AG09309 (cell line): ENCODE measurements around the gene OASL.

ENCODE experiments used
- DNase-seq: peaks from one replicate; pipeline ENCODE4 v3.0.0-alpha.2; 2010; ENCODE audit warnings: low read depth
- H3K4me3 ChIP-seq: 2 replicates; pipeline ENCODE4 v1.5.1; 2011; ENCODE audit warnings: mild to moderate bottlenecking, low read depth, low read length, moderate library complexity; ENCODE audit not compliant: control insufficient read depth
- TF ChIP-seq, protein P1 (sequence below): IDR thresholded peaks from 2 replicates; pipeline ENCODE4 v1.5.1; 2011; ENCODE audit warnings: mild to moderate bottlenecking, low read depth, low read length, inconsistent platforms; ENCODE audit not compliant: insufficient read depth, control insufficient read depth; ENCODE audit errors: missing control alignments

Gene OASL

DNA sequence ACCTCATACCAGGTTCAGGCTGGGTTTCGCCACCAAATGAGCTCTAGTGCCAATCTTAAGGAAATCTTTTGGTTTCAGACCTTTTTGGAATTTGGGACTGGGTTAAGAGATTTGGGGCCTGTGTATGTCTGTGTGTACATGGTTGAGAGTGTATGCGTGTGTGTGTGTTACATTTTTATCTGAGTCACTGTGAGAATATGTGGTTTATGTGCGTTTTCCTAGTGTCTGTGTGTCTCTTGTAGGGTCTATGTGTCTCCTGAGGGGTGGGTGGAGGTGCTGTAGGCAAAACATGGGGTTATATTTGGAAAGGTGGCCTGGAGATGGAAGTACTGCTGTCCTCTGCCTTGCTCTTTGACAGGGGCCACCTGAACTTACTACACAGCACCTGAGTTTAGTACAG lies 40.6 kb downstream of the OASL start:
- DNase-seq = no peak
- no peak overlapping the region for H3K4me3 ChIP-seq
- TF ChIP-seq, protein P1, sequence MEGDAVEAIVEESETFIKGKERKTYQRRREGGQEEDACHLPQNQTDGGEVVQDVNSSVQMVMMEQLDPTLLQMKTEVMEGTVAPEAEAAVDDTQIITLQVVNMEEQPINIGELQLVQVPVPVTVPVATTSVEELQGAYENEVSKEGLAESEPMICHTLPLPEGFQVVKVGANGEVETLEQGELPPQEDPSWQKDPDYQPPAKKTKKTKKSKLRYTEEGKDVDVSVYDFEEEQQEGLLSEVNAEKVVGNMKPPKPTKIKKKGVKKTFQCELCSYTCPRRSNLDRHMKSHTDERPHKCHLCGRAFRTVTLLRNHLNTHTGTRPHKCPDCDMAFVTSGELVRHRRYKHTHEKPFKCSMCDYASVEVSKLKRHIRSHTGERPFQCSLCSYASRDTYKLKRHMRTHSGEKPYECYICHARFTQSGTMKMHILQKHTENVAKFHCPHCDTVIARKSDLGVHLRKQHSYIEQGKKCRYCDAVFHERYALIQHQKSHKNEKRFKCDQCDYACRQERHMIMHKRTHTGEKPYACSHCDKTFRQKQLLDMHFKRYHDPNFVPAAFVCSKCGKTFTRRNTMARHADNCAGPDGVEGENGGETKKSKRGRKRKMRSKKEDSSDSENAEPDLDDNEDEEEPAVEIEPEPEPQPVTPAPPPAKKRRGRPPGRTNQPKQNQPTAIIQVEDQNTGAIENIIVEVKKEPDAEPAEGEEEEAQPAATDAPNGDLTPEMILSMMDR = no peak

DNA sequence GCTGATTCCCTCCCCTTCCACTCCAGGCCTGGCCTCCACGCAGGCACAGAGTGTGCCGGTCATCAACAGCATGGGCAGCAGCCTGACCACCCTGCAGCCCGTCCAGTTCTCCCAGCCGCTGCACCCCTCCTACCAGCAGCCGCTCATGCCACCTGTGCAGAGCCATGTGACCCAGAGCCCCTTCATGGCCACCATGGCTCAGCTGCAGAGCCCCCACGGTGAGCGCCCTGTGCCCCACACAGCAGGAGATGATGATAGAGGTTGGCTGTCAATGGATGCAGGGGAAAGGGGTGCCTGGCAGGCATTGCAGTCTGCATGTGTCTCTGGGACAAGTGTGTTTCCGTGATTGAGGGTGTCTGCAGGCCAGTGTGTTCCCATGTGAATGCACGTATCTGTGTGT lies 41.6 kb downstream of the OASL start:
- DNase-seq = no peak
- H3K4me3 ChIP-seq = no peak overlapping the region
- TF ChIP-seq, protein P1 = no peak

DNA sequence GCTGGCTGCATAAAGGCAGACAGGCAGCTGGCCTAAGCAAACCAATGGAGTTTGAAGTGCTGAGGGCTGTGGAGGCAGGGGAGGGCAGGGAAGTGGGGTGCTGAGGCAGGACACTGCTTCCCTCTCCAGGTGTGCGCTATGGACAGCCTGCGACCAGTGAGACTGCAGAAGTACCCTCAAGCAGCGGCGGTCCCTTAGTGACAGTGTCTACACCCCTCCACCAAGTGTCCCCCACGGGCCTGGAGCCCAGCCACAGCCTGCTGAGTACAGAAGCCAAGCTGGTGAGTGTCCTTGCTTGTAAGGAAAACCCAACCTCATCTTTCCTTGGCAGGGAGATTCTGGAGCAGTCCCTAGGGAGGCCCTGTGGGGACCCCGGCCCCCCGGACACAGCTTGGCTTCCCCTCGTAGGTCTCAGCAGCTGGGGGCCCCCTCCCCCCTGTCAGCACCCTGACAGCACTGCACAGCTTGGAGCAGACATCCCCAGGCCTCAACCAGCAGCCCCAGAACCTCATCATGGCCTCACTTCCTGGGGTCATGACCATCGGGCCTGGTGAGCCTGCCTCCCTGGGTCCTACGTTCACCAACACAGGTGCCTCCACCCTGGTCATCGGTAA lies 42.8 kb downstream of the OASL start:
- TF ChIP-seq, protein P1 = no peak
- no peak overlapping the region for H3K4me3 ChIP-seq
- no peak for DNase-seq

DNA sequence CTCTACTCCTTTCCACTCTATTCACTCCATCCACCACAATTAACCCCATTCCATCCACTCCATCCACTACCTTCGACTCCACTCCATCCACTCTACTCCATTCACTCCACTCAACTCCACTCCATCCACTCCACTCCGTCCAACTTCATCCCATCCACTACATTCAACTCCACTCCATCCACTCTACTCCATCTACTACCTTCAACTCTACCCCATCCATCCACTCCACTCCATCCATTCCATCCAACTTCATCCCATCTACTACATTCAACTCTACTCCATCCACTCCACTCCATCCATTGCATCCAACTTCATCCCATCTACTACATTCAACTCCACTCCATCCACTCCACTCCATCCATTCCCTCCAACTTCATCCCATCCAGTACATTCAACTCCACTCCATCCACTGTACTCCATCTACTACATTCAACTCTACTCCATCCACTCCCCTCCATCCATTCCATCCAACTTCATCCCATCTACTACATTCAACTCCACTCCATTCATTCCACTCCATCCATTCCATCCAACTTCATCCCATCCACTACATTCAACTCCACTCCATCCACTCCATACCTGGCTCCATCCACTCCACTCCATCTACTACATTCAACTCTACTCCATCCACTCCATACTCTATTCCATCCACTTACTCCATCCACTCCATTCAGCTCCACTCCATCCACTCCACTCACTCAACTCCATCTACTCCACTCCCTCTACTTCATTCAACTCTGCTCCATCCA lies 44.3 kb downstream of the OASL start:
- no peak for DNase-seq
- TF ChIP-seq, protein P1 = no peak

DNA sequence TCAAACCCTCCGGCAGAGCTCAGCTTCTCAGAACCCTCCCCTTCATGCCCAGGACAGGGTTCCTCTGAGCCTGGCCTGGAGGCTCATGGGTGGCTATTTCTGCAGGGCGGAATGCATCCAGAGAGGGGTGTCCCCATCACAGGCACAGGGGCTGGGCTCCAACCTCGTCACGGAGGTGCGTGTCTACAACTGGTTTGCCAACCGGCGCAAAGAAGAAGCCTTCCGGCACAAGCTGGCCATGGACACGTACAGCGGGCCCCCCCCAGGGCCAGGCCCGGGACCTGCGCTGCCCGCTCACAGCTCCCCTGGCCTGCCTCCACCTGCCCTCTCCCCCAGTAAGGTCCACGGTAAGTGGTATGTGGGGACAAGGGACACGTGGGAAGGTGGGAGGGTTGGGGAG lies 45.0 kb downstream of the OASL start:
- H3K4me3 ChIP-seq = no peak overlapping the region
- TF ChIP-seq, protein P1 = no peak
- DNase-seq = no peak

More for the DNA sequence above, 44.3 kb downstream of the OASL start:
- no peak overlapping the region for H3K4me3 ChIP-seq

DNA sequence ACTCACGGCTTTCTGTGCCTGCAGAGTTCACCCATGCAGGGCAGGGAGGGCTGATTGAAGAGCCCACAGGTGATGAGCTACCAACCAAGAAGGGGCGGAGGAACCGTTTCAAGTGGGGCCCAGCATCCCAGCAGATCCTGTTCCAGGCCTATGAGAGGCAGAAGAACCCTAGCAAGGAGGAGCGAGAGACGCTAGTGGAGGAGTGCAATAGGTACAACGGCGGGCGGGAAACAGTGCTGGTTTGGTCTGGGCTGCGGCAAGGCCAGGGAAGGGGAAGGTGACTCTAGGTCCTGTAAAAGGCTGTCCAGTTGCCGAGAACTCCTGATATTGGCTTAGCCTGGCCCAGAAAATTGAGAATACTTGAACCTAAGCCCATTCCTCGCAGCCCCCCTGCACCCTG lies 45.5 kb downstream of the OASL start:
- no peak for DNase-seq
- TF ChIP-seq, protein P1 = no peak
- H3K4me3 ChIP-seq = no peak overlapping the region

DNA sequence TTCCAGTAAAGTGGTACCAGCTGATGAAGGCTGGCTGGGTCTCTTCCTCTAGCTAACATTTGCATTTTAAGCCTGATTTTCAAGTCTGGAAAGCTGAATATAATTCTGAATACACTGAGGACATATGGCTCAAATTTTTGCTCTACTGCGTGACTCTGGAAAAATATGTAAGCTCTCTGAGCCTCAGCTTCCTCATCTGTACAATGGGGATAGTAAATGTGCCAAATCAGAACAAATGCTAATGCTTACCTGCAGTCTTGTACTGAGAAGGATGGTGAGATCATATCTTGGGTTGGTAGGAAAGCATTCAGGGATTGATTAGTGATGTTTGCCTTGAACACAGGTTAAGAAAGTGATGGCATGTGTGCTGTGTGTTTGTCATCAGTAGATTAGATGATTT lies 46.1 kb downstream of the OASL start:
- no peak overlapping the region for H3K4me3 ChIP-seq
- no peak for DNase-seq
- TF ChIP-seq, protein P1 = no peak
